GM21737 (cell line): ENCODE measurements around the gene SLC19A1.

Source experiments
- ATAC-seq: cut with Tn5 transposase; IDR thresholded peaks from one replicate; pipeline ENCODE4 v1.9.1; 2021; ENCODE audit warnings: mild to moderate bottlenecking, moderate library complexity; ENCODE audit not compliant: unreplicated experiment

The SLC19A1 gene

DNA sequence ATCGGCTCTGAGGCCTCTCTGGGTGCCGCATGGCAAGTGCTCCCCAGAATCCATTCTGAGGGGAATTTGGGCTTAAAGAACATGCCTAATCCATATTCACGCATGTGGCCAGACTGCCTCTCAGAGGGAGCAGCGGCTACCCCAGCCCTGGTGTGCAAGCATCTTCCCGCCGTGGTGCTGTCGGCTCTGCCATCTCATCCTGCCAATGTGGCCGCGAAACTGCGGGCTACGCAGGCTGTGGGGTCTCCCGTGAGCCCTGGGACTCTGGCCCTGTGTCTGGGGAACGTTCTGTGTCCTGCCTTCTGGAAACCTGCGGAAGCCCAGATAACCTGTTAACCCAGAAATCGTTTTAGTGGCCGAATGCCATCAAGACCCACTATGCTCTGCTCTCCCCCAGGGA is 60.7 kb downstream of the SLC19A1 start:
- ATAC-seq = no peak

DNA sequence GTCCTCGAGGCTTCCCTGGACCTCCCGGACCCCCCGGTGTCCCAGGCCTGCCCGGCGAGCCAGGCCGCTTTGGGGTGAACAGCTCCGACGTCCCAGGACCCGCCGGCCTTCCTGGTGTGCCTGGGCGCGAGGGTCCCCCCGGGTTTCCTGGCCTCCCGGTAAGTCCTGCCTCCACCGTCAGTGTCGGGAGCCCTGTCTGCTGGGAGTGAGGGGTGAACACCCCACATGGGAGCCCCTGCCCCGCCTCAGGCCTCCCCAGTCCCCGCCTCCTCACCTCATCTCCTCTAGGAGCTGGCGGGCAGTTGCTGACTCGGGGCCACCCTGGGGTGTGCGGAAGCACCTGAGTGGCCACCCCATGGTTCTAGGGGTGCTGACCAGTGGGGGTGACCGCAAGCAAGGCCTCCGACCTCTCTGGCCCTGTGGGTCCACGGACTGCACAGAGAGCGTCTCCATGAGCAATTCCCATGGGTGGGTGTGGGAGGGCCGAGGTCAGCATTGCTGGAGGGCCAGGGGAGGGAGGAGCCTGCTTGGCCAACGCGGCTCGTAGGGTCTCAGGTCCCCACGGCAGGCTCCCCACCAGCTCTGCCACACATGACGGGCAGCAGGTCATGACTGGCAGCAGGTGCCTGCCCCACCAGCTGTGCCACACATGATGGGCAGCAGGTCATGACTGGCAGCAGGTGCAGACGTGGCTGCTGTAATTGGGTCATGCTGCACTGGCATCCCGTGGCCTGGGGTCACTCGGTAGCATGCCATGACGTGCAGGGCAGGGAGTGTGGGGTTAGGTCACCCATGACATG is 61.3 kb downstream of the SLC19A1 start:
- no peak for ATAC-seq

DNA sequence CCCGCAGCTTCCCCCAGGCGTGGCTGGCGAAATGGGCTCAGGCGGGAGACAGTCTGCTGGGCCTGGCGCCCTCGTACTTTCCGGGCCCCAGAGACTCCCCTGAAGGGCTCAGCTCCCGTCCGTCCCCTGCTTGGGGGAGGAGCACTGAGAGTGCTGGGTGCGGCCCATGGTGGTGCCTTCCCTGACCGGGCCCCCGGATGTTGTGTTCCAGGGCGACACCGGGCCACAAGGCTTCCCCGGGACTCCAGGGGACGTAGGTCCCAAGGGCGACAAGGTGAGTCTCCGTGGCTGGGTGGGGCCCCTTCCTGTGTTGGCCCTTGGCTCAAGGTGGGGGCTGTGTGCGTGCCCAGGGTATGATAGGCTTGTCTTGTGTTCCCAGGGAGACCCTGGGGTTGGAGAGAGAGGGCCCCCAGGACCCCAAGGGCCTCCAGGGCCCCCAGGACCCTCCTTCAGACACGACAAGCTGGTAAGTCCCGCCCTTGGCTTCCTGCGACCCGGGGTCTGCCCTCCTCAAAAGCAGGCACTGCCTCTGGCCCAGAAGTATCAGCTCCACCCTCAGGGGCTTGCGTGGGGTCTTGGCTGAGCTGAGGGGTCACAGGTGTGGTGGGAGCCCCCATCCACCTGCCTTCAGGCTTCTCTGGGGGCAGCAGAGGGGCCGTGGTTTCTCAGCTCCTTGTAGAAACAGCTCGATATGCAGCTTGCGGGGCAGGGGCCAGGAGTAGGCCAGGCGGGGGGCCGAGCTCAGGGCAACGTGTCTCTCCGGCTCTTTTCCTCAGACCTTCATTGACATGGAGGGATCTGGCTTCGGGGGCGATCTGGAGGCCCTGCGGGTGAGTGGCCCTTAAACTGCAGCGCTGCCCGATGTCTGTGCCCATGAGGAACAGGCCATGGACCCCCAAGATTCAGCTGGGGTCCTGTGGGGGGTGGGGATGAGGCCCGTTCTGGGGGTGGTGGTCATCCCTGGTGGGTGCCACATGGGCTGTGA is 62.3 kb downstream of the SLC19A1 start:
- ATAC-seq = no peak

DNA sequence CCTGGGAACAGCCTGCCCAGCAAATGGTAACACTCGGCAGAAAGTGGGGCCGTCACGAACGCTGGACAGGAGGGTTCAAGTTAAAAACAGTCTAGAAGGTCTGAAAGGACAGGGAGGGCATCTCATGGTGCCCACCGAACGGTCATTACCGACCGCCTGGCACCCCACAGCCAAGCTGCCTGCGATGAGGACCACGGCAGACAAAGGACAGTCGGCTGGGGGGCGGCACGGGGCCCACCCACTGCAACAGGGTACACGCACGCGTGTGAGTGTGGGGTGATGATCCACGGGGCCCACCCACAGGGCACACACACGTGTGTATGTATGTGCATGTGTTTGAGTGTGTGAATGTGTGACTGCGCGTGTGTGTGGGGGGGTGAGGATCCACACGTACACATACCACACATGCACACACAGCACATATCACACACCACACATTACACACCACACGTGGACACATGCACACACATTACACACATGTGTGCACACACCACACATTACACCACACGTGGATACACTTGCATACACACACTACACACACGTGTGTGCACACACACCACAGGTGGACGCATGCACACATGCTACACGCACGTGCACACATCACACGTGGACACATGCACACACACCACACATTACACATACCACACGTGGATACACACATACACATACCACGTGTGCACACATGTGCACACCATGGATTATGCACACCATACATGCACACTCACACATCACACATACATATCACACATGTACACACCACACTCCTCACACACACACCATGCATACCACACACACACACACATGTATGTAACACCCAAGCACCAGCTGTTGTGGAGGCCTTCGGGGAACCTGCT is 63.2 kb downstream of the SLC19A1 start:
- ATAC-seq = no peak

DNA sequence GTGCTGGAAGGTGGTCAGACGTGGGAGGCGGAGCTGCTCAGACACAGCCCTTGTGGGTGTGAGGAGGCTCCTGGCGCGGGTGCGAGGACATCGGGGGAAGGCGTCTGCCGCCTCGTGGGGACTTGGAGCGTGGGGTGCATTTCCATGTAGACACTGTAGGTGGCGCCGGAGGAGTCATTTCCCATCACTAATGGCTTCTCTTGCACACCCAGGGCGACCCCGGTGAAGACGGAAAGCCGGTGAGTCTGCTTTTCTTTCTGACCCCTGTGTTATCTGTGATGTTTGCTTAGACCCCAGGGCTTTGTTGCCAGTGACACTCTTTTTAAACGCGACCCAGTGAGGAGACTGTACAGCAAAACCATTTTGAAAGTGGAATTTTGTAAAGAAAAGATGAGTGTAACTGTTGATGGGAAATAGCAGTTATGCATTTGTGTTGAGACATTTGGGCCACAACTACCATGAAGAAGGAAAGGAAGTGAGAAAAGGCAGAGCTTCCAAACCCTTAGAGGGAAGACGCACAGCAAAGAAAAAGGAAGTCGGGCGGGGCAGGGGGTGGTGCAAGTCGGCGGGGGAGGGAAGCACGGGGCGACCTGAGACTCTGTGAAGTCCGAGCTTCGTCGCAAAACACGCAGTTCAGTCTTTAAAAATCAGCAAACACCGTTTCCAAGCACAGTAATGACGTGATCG is 64.0 kb downstream of the SLC19A1 start:
- no peak for ATAC-seq

DNA sequence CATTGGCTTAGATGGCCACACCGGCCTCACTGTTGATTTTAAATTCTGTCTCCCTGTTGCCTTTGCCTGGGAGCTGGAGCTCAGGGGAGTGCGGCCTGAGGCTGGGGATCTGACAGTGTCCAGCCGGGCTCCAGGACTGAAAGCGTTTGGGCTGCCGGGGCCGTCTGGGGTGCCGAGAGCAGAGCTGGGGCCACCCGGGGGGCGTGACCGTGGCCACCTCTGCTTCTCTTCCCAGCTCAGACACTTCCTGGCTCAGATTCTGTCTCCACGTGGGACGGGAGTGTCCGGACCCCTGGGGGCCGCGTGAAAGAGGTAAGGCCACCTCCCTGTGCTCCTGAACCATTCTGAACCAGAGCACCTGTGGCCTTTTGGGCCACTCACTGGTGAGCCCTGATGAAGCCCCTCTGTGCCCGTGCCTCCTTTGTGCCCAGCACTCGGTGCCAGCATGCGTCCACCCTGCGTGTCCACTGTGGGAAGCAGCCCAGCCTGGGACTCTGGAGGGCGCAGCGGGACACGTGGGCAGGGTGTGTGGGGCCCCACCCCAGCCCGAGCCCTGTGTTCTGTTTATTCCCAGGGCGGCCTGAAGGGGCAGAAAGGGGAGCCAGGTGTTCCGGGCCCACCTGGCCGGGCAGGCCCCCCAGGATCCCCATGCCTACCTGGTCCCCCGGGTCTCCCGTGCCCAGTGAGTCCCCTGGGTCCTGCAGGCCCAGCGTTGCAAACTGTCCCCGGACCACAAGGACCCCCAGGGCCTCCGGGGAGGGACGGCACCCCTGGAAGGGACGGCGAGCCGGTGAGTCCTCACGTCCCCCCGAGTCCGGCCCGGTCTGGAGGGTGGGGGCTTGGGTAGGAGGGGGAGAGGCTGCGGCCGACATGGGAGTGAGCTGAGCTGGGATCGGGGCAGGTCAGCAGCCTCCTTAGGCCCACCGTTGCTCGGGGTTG is 64.8 kb downstream of the SLC19A1 start:
- ATAC-seq = no peak

DNA sequence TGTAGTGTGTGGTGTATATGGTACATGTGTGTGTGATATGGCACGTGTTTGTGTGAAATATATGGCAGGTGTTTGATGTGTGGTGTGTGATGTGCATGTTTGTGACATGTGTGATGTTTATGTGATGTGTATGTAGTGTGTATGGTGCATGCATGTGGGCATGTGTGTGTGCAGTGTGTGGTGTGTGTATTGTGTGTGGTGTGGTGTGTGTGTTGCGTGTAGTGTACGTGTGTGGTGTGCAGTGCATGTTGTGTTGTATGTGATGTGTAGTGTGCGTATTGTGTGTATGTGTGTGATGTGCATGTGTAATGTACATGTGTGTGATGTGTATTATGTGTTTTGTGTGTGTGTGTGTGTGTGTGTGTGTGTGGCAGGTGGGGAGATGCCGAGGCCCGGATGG is 65.7 kb downstream of the SLC19A1 start:
- ATAC-seq = no peak

DNA sequence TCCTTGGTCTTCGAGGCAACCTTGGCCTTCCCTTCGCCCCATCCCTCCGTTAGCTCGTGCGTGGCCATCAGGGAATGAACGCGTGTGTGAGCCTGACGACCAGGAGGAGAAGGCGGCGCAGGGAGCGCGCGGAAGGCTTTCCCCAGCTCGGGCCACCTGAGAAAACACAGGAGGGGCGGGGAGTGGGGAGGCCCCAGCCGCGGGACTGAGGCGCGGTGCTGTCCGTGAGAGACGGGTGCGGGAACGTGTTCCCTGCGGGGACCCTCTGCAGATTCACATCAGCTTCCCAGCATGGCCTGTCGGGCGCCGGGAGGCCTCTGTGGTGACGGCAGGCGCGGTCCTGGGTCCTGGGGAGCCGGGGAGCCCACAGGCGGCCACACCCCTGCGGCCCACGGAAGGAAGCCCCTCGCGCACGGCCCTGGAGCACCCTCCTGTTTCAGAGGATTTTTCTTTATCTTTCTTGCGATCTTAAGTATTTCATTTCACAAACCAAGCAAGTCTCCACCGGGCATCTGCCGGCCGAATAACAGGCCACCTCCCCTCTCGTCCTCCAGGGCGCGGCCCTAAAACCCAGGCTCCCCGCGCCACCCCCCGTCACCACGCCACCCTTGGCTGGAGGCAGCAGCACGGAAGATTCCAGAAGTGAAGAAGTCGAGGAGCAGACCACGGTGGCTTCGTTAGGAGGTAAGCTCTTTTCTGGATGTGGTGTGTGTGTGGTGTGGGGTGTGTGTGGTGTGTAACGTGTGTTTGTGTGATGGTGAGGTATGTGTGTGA is 66.3 kb downstream of the SLC19A1 start:
- ATAC-seq = no peak

DNA sequence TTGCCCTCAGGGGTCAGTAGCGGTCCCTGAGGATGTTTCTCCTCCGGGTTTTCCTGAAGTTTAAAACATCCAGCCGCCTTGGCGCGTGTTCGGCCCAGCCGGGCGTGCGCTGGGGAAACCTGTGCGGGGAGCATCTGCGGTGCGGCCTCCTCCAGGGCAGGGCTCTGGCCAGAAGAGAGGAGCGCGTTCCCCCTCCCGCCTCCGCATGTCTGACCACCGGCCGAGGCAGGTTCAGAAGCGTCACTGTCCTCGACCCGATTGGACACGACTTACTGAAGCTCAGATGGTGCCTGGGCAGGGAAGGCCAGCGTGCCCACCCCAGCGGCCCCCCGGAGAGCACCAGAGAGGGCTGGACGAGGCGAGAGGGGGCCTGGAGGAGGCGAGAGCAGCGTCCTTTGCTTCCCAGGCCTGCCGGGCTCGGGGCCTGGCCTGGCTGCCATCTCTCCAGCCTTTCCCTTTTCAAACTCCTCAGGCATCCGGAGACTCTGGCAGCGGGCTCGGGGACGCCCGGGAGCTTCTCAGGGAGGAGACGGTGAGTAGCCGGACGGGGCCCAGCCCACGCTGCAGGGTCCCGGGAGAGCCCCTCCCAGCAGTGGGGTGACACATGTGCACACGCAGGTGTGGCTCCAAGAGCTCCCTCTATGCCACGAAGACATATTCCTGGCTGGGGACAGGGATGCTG is 67.1 kb downstream of the SLC19A1 start:
- no peak for ATAC-seq

DNA sequence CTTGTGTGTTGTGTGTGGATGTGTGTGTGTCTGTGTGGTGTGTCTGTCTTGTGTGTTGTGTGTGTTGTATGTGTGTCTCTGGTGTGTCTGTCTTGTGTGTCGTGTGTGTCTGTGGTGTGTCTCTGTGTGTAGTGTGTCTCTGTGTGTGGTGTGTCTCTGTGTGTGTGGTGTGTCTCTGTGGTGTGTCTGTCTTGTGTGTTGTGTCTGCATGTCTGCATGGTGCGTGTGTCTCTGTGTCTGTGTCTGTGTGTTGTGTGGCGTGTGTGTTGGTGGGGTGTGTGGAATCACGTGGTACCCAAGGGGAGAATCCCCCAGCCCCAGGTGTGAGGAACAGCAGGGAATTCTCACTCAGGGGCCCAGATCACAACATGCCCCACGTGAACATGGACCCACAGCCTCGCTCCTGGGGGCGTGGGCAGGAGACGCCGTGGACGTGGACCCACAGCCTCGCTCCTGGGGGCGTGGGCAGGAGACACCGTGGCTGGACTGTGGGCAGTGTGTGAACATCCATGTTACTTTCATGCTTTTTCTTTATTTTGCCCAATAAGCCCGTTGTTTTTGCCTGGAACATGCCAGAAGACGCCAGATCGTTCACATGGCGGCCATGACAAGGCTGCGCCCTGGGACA is 67.8 kb downstream of the SLC19A1 start:
- ATAC-seq = no peak

DNA sequence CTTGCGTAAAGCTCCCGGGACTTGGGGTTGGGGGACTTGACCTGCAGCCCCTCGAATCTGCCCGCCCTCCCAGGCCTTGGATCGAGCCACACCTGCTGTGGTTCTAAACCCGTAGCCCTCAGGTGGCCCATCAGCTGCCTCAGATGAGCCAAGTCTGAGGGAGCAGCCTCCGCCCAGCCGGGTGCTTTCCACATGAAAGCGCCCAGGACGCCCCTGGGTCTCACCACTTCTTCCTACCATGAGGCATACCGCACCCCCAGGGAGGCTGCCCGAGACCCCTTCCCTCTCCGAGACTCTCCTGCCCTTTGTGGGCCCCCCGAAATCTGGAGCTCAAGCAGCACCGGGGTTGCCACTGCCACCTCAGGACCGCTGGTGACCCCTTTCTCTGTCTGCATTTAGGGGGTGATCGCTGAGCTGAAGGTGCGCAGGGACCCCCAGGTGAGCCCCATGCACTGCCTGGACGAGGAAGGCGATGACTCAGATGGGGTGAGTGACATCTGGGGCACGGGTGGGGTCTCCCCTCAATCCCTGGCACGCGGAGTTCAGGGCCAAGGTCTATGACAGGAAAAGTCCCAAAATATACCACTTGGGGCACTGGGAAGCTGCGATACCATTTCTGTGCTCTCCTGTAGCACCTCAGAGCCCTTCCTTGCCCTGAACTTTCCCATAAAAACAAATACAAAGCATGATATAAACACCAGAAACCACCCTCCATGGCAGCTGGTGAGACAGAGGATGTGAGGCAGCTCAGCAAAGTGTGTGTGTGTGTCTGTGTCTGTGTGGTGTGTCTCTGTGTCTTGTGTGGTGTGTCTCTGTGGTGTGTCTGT is 68.5 kb downstream of the SLC19A1 start:
- no peak for ATAC-seq

DNA sequence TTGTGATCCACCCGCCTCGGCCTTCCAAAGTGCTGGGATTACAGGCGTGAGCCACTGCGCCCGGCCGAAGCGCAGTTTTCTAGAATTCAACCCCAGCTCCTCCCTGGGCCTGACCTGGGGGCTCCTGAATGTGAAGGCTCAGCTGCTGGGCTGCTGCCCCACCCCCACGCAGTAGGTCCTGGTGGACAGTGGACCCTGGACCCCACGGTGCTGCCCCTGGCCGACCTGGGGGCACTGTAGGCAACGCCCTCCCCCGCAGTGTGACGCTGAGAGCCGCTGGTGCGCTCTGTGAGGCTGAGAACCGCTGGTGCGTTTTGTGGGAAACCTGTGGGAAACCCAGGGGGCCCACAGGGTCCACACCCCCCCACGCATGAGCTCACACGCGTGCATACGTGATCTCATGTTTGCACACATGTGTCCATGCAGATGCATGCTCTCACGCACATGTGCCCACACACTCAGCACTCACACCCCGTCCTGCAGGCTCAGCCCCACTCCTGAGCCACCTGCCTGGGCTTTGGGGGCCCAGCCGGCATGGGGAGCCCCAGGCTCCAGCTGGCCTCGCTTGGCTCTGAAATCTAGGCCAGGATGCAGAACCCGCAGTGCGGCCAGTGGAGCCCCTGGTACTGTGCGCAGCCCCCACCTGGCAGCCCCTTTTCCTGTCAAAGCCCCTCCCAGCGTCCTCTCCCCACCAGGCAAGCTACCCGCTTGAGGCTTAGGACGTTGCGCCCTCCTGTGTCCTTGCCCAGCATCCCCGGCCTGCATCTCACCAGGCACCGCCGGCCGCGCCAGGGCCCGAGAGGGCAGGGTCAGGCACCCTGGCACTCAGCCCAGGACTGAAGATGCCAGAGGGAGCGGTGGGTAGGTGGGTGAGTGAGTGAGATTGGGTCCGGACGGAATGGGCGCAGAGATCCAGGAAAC is 69.5 kb downstream of the SLC19A1 start:
- no peak for ATAC-seq

DNA sequence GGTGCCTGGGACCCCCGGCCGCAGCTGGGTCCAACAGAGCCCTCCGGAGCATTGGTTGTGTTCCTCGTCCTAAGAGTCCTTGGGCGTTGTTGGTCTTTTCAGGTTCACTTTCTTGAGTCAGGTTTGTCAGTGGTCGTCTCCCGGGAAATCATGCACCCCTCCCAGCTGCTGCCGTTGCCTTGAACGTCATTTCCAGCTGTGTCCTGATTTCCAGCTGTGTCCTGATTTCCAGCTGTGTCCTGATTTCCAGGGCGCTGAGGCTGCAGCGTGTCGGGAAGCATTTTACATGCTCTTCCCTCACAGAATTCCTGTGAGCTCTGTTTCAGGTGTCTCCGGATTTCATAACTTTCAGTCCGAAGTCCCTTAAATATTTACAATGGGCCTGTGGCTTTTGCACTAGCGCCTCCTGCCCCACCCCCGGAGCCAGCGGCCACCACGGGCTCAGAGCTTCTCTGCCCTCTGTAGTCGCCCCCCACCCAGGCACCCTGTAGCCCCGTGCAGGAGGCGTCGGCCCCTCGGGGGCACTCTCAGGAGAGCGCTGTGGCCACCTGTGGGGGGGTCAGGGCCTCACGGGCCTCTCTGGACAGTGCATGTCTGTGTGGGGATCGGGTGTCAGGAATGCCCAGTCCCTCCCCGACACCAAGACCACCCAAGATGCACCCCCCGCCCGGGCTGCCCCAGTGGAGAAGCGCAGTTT is 70.6 kb downstream of the SLC19A1 start:
- ATAC-seq = no peak

DNA sequence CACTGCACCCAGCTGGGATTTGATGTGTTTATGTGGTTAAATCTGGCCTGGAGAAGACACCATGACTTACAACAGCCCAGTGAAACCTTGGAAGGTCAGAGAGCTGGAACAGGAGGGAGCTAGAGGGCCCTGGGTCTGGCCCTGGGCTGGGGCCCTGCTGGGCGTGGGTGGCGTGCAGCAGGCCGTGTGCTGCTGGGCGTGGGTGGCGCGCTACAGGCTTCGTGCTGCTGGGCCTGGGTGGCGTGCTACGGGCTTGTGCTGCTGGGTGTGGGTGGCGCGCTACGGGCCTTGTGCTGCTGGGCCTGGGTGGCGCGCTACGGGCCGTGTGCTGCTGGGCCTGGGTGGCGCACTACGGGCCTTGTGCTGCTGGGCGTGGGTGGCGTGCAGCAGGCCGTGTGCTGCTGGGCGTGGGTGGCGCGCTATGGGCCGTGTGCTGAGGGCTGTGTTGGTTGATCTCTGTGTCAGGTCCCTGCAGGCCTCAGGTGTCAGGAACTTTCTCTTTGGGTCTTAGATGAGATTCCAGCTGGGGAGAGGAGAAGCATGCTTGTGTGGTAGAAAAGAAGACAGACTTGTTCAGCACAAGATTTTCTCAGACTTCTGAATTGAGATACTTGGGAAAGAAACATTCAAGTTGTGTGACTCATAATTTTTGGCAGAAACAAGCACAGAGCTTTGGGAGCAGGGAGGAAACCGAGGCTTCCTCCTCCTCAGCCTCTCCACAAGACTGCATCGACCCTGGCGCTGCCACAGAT is 71.3 kb downstream of the SLC19A1 start:
- ATAC-seq = no peak
